Brain microvascular endothelial cell (primary cell): ENCODE results near the gene UBASH3B.

Experiments used
- DNase-seq: peaks from one replicate; pipeline ENCODE4 v3.0.0-alpha.2; 2020
- H3K27ac ChIP-seq: fragments of 250-450 bp; sonication (Bioruptor Pico); 2 replicates; pipeline ENCODE4 v1.5.1; 2020; ENCODE audit warnings: mild to moderate bottlenecking, moderate library complexity
- H3K27me3 ChIP-seq: fragments of 250-450 bp; sonication (Bioruptor Pico); replicated peaks from 2 replicates; pipeline ENCODE4 v1.5.1; 2020; ENCODE audit warnings: mild to moderate bottlenecking
- H3K36me3 ChIP-seq: fragments of 250-450 bp; sonication (Bioruptor Pico); replicated peaks from 2 replicates; pipeline ENCODE4 v1.5.1; 2020; ENCODE audit warnings: mild to moderate bottlenecking
- H3K4me3 ChIP-seq: 2 replicates; pipeline ENCODE4 v1.5.1; 2011; ENCODE audit warnings: low read depth, mild to moderate bottlenecking, control low read depth, low read length, moderate library complexity
- CTCF ChIP-seq: IDR thresholded peaks from 2 replicates; pipeline ENCODE4 v1.5.1; 2011; ENCODE audit warnings: low read depth, mild to moderate bottlenecking, moderate library complexity, low read length, control low read depth, inconsistent platforms; ENCODE audit errors: missing control alignments
- in situ Hi-C: cut with HindIII; loops from 2 replicates; pipeline ENCODE4 v1.10.0; 2017; ENCODE audit warnings: low sequenced_read_pairs, low pct_ligation_motif_present

UBASH3B gene

GRCh38 chr11:122659676-122660554, 4.4 kb downstream of the UBASH3B start:
- H3K27me3 ChIP-seq: no peaks in the 10 kb centered on the region
- in situ Hi-C loops: no loop called here
- DNase-seq: no peak
- TF ChIP-seq CTCF: no peak
- H3K27ac ChIP-seq: no peak overlapping the region
- no peaks in the 10 kb centered on the region for H3K36me3 ChIP-seq
- H3K4me3 ChIP-seq: no peak overlapping the region

DNA sequence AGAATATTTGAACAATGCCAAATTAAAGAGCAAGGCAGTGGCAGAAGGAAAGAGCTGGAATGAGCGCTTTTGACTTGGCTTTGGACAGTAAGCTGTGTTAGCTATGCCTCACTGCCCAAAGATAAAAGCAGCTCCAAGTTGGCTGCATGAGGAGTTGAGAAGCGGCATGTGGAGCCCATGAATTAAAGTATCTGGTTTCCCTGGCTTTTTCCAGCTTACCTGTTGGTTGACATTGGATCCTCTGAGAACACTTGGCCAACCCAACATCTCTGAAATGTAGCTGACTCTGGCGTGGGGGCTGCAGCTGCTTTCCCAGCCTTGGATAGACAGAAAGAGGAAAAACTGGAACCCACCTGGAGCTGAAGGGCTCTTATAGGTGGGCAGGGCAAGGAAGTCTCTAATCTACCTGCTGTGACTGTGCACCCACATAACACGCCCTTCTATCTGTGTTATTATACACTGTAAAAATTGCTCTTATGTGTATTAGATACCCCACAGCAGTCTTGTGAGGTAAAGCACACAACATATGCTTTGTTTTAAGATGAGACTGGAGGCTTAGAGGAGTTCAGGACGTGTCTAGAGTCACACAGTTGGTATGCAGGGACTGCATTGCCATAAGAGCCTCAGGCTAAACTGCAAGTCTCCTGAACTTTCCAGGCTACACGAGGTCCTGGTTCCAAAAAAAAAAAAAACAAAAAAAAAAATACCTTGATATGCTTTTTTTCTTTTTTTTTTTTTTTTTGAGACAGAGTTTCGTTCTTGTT, 5.8 kb downstream of the UBASH3B start:
- H3K36me3 ChIP-seq: no peaks in the 10 kb centered on the region
- in situ Hi-C loops: no loop called here

GRCh38 chr11:122663056-122663740, 7.7 kb downstream of the UBASH3B start:
- no peak for TF ChIP-seq CTCF
- Histone ChIP-seq H3K27me3 (no peaks in the 10 kb centered on the region), H3K4me3 (no peak overlapping the region), H3K27ac (no peak overlapping the region), H3K36me3 (no peaks in the 10 kb centered on the region)
- in situ Hi-C loops: no loop called here
- DNase-seq: no peak

More for the DNA sequence above, 5.8 kb downstream of the UBASH3B start:
- Histone ChIP-seq H3K27ac (no peak overlapping the region), H3K27me3 (no peaks in the 10 kb centered on the region), H3K4me3 (no peak overlapping the region)
- DNase-seq: no peak
- TF ChIP-seq CTCF: no peak

- no peak overlapping the region for H3K4me3 ChIP-seq
- no peaks in the 10 kb centered on the region for H3K27me3 ChIP-seq
- no peak overlapping the region for H3K27ac ChIP-seq
- no peak for DNase-seq
- TF ChIP-seq CTCF: no peak
- no peaks in the 10 kb centered on the region for H3K36me3 ChIP-seq
- in situ Hi-C loops: no loop called here
Measured at GRCh38 chr11:122663764-122664163, 8.2 kb downstream of the UBASH3B start.

- no peak for TF ChIP-seq CTCF
- Histone ChIP-seq H3K27me3 (no peaks in the 10 kb centered on the region), H3K4me3 (no peak overlapping the region), H3K36me3 (no peaks in the 10 kb centered on the region), H3K27ac (no peak overlapping the region)
- in situ Hi-C loops: no loop called here
- no peak for DNase-seq
Measured at GRCh38 chr11:122664188-122664587, 8.7 kb downstream of the UBASH3B start.
